GM18526 (cell line): ENCODE measurements around the gene BTBD9.

Experiments
- POLR2A ChIP-seq: IDR thresholded peaks from 3 replicates; pipeline ENCODE4 v1.6.1; 2011; ENCODE audit not compliant: insufficient read length; ENCODE audit errors: extremely low read depth

The BTBD9 gene

GRCh38 chr6:38192011-38192410 lies 447.7 kb downstream of the BTBD9 start:
- no peak for TF ChIP-seq POLR2A

GRCh38 chr6:38191418-38191817 lies 448.3 kb downstream of the BTBD9 start:
- TF ChIP-seq POLR2A: no peak

- TF ChIP-seq POLR2A: no peak
These were observed 450.9 kb downstream of the BTBD9 start for GRCh38 chr6:38188677-38189335.

GRCh38 chr6:38187811-38188590 lies 451.7 kb downstream of the BTBD9 start:
- TF ChIP-seq POLR2A: no peak

- no peak for TF ChIP-seq POLR2A
These were observed 452.4 kb downstream of the BTBD9 start for GRCh38 chr6:38187325-38187724.

GRCh38 chr6:38185752-38186151 lies 454.0 kb downstream of the BTBD9 start:
- no peak for TF ChIP-seq POLR2A

GRCh38 chr6:38185244-38185643 lies 454.5 kb downstream of the BTBD9 start:
- TF ChIP-seq POLR2A: no peak

GRCh38 chr6:38184585-38185080 lies 455.1 kb downstream of the BTBD9 start:
- TF ChIP-seq POLR2A: no peak

- TF ChIP-seq POLR2A: no peak
These were observed 455.7 kb downstream of the BTBD9 start for GRCh38 chr6:38183856-38184584.

GRCh38 chr6:38182426-38182825 lies 457.3 kb downstream of the BTBD9 start:
- no peak for TF ChIP-seq POLR2A

- TF ChIP-seq POLR2A: no peak
These were observed 459.1 kb downstream of the BTBD9 start for GRCh38 chr6:38180586-38180985.

GRCh38 chr6:38179794-38180430 lies 459.8 kb downstream of the BTBD9 start:
- TF ChIP-seq POLR2A: no peak

- no peak for TF ChIP-seq POLR2A
These were observed 460.4 kb downstream of the BTBD9 start for GRCh38 chr6:38179300-38179699.

- no peak for TF ChIP-seq POLR2A
These were observed 461.2 kb downstream of the BTBD9 start for GRCh38 chr6:38178584-38178886.

- no peak for TF ChIP-seq POLR2A
These were observed 461.7 kb downstream of the BTBD9 start for GRCh38 chr6:38177882-38178583.
